Stomach (tissue), 4 donors: ENCODE data around the gene CAB39.

Experiments used
- EP300 ChIP-seq: sonication (generic); formaldehyde crosslinking; IDR thresholded peaks from one replicate; pipeline ENCODE4 v1.6.1; 2017; ENCODE audit warnings: antibody characterized with exemption
- POLR2A ChIP-seq, 4 donors: fragments of 450-650 bp; IDR thresholded peaks; one replicate each; pipeline ENCODE4 v1.6.1; 2016; ENCODE audit warnings: antibody characterized with exemption in 4 of 4, control low read depth in 2 of 4, mild to moderate bottlenecking in 1 of 4, moderate library complexity in 1 of 4
- POLR2AphosphoS5 ChIP-seq, 3 donors: sonication (generic); formaldehyde crosslinking; IDR thresholded peaks; one replicate each; pipeline ENCODE4 v1.6.1; 2016; ENCODE audit warnings: antibody characterized with exemption in 3 of 3
- TF ChIP-seq, protein P1 (sequence below), 7 experiments: fragments of 450-650 bp in 4 of 7; fragments of 200-600 bp in 3 of 7; sonication (generic) in 3 of 7; IDR thresholded peaks; one replicate each; pipeline ENCODE4 v1.5.1; 2016 to 2019; ENCODE audit warnings: antibody characterized with exemption in 7 of 7, control low read depth in 2 of 7, mild to moderate bottlenecking in 1 of 7

GRCh38 chr2:230828272-230828961 is 115.8 kb downstream of the CAB39 start:
- TF ChIP-seq, protein P1, sequence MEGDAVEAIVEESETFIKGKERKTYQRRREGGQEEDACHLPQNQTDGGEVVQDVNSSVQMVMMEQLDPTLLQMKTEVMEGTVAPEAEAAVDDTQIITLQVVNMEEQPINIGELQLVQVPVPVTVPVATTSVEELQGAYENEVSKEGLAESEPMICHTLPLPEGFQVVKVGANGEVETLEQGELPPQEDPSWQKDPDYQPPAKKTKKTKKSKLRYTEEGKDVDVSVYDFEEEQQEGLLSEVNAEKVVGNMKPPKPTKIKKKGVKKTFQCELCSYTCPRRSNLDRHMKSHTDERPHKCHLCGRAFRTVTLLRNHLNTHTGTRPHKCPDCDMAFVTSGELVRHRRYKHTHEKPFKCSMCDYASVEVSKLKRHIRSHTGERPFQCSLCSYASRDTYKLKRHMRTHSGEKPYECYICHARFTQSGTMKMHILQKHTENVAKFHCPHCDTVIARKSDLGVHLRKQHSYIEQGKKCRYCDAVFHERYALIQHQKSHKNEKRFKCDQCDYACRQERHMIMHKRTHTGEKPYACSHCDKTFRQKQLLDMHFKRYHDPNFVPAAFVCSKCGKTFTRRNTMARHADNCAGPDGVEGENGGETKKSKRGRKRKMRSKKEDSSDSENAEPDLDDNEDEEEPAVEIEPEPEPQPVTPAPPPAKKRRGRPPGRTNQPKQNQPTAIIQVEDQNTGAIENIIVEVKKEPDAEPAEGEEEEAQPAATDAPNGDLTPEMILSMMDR (IDR thresholded peaks at IDR 0.05), result no peak
- TF ChIP-seq POLR2A (IDR thresholded peaks at IDR 0.05) (no peak), EP300 (no peak), POLR2AphosphoS5 (IDR thresholded peaks at IDR 0.05) (no peak)
